CD4-positive, alpha-beta T cell treated with Interleukin-1 beta for 1 hour (primary cell): ENCODE data around the gene ARHGAP27.

Experiments
- DNase-seq, 2 donors: peaks; one replicate each; pipeline ENCODE4 v3.0.0-alpha.2; 2020 to 2022

The ARHGAP27 gene

GRCh38 chr17:45385331-45385997 lies 47.2 kb downstream of the ARHGAP27 start:
- peak; percentile 84 to 85 for DNase-seq

GRCh38 chr17:45384789-45385262 lies 47.8 kb downstream of the ARHGAP27 start:
- DNase-seq = no peak

DNA sequence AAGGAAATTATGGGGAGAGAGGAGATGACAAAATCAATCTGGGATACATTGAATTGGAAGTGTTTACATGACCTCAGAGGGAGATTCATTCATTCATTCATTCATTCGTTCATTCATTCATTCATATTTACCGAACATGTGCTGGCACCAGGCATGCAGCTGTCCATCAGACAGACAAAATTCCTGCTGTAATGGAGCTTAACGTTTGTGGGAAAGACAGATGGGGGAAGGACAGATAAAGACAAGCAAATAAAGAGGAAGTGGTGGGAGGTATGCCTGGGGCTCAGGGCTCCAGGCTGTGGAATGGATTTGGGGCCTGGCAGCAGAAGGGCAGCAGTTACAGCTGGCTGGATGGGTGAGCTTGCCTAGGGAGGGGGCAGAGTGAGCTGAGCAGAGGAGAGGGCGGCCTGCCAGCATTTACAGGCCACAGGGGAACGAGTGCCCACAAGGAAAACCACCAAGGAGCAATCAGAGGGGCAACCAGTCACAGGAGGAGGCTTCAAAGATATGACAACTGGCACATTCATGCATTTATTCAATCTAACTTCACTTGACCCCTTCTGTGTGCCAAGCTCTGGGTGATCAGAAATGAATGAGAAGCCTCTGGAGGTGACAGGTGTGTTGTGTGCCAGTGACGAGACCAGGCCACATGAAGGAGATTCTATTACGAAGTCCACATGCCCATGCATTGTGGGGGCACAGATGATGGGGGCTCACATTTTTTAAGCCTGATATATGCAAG lies 48.5 kb downstream of the ARHGAP27 start:
- DNase-seq = no peak

- DNase-seq = no peak
Measured at GRCh38 chr17:45383003-45383402, 49.7 kb downstream of the ARHGAP27 start.

- no peak for DNase-seq
Measured at GRCh38 chr17:45382226-45382625, 50.4 kb downstream of the ARHGAP27 start.

DNA sequence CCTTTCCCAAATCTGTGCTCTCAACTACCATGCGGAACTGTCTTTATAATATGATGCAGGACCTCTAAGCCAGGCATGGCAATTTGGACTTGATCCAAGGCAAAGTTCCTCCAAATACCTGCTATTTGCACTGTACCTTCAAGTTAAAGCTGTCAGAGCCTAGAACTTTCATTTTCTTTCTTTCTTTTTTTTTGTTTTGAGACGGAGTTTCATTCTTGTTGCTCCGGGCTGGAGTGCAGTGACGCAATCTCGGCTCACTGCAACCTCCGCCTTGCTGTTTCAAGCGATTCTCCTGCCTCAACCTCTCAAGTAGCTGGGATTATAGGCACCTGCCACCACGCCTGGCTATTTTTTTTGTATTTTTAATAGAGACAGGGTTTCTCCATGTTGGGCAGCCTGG lies 51.7 kb downstream of the ARHGAP27 start:
- DNase-seq = no peak

GRCh38 chr17:45380046-45380765 lies 52.5 kb downstream of the ARHGAP27 start:
- DNase-seq = no peak

- no peak for DNase-seq
Measured at GRCh38 chr17:45377401-45377800, 55.3 kb downstream of the ARHGAP27 start.

- no peak for DNase-seq
Measured at GRCh38 chr17:45376171-45377005, 56.3 kb downstream of the ARHGAP27 start.

DNA sequence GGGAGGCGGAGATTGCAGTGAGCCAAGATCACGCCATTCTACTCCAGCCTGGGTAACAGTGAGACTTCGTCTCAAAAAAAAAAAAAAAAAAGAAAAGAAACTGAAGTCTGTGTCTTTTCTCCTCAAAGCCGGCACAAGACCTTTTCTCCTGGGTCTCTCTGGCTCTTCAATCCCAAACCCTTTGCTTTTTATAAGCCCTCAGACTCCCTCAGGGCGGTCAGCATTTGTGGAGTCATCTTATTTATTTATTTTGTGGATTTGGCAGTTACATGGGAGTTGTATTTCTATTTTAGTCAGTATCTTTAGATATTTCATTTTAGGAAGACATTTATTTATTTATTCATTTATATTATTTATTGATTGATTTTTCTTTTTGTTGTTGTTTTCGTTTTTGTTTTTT lies 58.2 kb downstream of the ARHGAP27 start:
- no peak for DNase-seq

GRCh38 chr17:45372325-45372869 lies 60.3 kb downstream of the ARHGAP27 start:
- no peak for DNase-seq

DNA sequence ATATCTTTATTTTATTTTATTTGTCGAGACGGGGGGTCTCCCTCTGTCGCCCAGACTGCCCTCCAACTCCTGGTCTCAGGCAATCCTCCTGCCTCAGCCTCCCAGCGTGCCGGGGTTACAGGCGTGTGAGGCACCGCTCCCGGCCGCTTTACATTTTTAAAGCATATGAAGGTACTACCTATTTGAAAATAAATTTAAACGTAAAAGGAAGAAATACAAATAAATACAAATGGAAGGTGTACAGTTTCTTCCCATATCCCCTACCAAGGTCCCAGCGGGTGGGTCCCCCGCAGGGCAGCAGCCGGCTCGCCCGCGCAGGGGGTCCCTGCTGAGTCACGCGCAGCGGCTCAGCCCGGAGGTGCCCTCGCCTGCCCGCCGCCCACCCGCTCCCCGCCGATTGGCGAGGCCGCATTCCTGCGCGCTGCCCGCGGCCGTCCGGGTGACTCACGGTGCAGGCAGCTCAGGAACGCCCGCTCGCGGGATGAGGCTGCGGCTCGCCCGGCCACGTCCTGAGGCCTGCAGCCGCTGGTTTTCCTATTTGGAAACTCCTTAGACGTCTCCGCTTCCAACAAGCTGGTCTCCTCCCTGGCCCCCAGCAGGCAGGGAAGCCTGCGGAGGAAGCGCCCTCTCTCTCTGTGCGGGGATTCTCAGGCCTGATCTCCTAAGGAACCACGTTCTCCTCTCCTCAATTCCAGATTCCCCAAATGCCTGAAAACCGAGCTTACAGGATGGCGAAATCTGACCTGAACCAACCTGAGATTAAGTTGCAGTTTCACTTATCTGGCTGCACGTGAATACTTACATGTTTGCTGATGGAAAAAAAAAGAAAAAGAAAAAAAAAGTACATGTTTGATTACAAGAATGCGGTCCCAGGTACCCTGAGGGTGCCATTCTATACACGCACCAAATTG lies 61.0 kb downstream of the ARHGAP27 start:
- DNase-seq = peak in 1 of 2 donors; percentile 19

DNA sequence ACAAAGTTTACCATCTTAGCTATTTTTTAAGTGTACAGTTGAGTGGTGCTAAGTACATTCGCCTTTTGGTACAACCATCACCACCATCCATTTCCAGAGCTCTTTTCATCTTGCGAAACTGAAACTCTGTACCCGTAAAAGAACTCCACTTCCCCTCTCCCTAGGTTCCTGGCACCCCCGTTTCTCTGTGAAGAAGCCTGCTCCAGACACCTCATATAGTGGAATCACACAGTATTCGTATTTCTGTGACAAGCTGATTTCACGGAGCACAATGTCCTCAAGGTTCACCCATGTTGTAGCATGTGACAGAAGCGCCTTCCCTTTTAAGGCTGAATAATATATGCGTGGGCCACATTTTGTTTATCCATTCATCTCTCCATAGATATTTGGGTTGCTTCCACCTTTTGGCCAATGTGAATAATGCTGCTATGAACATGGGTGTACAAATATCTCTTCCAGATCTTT lies 61.7 kb downstream of the ARHGAP27 start:
- DNase-seq = no peak

DNA sequence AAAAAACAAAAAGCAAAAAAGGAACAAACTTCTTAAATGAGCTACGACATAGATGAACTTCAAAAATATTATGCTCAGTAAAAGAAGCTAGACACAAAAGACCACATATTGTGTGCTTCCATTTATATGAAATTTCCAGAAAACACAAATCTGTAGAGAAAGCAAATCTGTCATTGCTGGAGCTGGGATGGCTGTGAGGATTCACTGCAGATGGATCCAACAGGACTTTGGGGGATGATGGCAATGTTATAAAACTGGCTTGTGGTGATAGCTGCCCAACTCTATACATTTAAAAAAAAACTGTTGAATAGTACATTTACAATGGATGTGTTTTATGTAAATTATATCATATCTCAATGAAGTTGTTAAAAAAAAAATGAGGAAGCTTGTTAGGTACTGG lies 63.2 kb downstream of the ARHGAP27 start:
- DNase-seq = no peak

DNA sequence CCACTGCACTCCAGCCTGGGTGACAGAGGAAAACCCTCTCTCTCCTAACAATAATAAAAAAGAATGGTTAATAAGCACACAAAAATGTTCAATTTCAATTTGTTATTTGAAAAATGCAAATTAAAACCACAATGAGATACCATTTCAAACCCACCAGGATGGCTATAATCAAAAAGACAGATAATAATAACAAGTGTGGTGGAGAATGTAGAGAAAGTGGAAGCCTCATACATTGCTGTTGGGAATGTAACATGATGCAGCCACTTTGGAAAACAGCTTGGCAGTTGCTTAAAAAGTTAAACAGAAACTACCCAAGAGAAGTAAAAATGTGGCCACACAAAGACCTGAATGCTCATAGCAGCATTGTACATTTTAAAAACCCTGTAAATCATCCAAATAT lies 64.0 kb downstream of the ARHGAP27 start:
- DNase-seq = no peak

- no peak for DNase-seq
Measured at GRCh38 chr17:45367216-45367615, 65.5 kb downstream of the ARHGAP27 start.

- DNase-seq = no peak
Measured at GRCh38 chr17:45366691-45367090, 66.0 kb downstream of the ARHGAP27 start.

DNA sequence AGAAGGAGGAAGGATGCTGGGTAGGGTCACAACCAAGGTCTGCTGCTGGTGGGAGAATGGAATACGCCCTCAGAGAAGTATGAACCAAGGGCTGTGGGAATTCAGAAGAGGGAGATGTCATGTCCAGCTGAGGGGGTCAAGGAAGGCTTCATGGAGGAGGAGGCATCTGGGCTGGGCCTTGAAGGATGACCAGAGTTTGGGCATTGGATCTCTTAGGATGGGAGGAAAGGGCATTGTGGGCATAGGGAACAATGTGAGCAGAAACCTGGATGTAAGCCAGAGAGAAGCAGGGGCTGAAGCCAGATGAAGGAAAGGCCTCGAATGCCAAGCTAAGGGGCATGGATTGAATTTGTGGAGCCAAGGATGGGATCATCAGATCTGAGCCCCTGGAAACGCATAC lies 66.6 kb downstream of the ARHGAP27 start:
- no peak for DNase-seq

DNA sequence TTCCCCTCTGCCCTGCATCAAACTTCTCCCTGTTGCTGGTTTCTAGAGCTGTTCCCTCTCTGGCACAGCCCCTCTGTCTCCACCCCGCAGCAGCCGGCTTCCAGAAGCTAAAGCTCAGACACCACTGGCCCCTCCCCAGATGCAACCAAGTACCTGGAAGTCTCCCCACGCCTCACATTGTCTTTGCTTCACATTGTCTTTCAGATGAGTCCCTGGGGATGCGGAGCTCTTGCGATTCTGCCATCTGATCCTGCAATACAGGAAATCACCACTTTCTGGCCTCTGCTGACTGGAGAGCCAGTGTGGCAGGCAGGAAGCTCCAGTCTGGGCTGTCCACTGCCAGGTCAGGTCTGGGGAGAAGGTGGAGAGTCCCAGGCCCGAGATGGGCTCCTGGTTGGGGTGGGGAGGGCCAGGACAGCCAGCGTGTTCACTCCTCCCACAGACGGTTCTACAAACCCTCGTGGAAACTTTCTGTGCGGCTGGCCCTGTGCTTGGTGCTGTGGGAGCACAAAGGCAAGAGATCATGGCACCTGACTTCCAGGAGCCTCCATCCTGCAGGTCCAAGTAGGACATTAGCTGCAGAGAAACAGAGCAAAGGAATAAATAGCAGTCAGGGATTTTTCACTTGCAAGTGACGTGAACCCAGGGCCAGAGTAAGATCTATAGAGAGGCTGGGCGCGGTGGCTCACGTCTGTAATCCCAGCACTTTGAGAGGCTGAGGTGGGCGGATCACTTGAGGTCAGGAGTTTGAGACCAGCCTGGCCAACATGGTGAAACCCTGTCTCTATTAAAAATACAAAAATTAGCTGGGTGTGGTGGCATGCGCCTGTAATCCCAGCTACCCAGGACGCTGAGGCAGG lies 67.9 kb downstream of the ARHGAP27 start:
- no peak for DNase-seq

- DNase-seq = no peak
Measured at GRCh38 chr17:45363498-45363897, 69.2 kb downstream of the ARHGAP27 start.
